IPS-NIHi11 (cell line): Measurements from ENCODE around the gene NOL3.

ENCODE experiments used
- DNase-seq: peaks from one replicate; pipeline ENCODE4 v3.0.0; 2012; ENCODE audit warnings: mixed read lengths, low spot score

NOL3 gene

GRCh38 chr16:67206838-67207248, 36.5 kb downstream of the NOL3 start:
- DNase-seq = peak; percentile 50

- peak; percentile 25 for DNase-seq
Measured at GRCh38 chr16:67207249-67208091, 37.1 kb downstream of the NOL3 start.

DNA sequence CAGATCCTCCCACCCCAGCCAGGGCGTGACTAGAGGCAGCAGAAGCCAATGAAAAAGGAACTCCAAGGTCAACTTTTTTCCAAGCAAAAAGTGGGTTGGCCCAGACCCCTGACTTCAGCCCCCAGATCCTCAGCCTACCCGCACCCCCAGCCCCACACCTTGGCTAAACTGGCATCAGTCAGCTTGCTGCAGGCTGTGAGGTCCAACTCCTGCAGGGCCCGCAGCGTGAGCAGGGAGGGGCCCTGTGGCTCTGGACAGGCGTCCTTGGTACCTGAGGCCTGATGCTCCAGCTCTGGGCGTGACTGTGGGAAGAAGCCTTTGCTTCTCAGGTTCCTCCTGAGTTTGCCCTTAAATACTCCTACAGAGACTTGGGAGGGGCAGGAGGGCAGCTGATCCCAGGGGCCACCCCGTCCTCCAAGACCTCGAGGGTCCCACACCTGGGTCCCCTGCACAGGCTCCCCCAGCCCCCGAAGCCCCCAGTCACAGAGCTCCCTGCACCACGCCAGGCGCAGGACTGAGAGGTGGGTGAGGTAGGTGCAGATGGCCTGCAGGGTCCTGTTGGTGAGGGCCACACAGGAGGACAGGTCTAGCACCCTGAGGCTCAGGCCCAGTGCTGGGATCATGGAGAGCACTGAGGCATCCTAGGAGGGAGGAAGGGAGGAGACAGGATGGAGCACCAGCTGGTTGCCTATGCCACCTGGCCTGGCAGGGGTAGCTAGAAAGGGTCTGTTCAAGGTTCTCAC, 38.0 kb downstream of the NOL3 start:
- no peak for DNase-seq

DNA sequence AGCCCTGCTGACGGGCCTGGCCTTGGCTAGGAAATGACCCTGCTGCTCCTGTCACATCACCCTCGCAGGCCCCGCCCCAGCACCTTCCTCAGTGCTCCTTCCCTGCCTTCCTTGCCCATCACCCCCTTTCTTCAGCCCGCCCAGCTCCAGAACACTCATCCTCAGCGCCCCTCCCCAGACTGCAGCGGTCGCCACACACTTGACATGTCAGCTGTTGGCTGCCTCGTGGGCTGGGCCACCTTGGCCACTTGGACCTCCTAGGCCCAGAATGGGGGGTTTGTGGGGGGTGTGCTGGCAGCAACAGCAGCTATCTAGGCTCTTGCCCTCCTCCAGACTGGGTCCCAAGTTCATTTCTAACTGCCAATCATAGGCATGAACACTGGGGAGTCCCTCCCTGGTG, 39.2 kb downstream of the NOL3 start:
- no peak for DNase-seq

- peak; percentile 47 for DNase-seq
Measured at GRCh38 chr16:67210069-67210937, 40.0 kb downstream of the NOL3 start.

- DNase-seq = no peak
Measured at GRCh38 chr16:67211674-67212073, 41.3 kb downstream of the NOL3 start.

- DNase-seq = no peak
Measured at GRCh38 chr16:67212766-67213165, 42.4 kb downstream of the NOL3 start.

DNA sequence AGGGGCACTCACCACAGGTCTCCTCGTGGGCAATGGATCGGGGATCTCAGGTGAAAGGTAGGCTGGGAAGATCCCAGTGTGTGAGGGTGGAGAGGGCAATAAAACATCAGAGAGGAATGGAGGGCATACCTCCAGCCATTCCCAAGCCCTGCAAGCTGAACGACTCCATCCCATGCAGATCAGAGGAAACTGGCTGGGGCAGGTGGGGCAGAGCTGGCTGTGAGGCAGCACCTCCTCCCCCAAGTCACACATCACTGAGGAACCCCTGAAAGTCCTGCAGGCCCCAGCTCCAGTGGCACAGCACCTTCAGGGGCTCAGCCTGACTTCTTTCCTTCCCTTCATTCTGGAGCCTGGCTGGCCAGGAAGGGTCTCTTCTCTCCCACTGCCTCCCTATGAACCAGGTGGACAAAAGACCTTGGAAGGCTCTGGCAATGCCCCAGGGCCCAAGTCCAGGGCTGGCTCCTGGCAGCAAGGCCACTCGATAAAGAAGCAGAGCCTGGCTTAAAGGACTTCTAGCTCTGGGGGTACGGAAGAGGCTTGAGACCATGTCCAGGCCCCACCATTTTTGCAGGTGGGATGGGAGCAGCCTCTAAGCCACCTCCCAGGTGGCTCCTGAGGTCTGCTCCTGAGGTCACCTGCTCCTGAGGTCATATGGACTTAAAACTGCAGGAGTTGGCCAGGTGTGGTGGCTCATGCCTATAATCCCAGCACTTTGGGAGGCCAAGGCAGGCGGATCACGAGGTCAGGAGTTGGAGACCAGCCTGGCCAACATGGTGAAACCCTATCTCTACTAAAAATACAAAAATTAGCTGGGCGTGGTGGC, 43.1 kb downstream of the NOL3 start:
- no peak for DNase-seq

- peak; percentile 47 for DNase-seq
Measured at GRCh38 chr16:67215706-67216105, 45.4 kb downstream of the NOL3 start.

DNA sequence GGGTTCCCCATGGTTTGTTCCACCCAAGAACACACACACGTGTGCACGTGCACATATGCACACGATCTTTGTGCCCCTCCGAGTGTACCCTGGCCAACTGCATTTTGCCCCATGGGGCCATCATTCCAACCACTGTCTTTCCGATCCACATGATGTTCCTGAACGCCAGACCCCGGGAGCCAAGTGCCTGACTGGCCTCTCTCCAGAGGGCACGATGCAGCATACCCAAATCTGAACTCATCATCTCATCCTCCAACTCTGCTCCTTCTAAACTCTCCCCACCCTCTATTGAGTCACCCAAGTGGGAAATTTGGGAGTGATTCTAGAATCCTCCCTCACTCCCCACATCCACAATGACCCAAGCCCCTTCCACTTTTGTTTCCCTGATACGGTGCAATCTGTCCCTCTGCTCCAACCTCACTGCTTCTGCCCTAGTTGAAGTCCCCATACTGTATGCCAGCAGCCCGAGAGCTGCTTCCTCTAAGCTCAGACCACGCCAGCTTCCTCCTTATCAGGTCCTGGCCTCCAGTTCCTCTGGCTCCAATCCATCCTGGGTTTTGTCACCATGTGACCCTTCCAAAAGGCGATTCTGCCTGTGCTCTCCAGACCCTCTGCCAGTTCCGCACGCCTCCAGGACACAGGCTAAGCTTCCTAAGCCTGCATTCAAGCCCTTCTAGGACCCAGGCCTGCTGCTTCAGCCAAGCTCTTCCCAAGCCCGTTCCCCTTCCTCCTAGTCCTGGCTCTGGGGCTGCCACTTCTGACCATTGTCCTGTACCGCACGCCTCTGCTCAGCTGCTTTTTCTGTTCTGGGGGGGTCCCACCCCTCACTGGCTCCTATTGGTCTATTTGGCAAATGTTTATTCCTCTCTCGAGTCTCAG, 46.5 kb downstream of the NOL3 start:
- DNase-seq = no peak

GRCh38 chr16:67223992-67224391, 53.7 kb downstream of the NOL3 start:
- DNase-seq = no peak
